Measurements from ENCODE around the gene ROBO1. TPM values are rescaled to one million over a fixed set of nuclear protein-coding genes. Genes with fewer than 3 reads are reported as not detected.

ROBO1 gene
- total RNA-seq, 1 donor from 2014 or later, result 7.1 TPM

- peaks cover 8% of the 10 kb centered on the region for H3K4me1 ChIP-seq
- TF ChIP-seq CTCF (IDR thresholded peaks at IDR 0.05; ENCODE audit: borderline replicate concordance), result no peak
- DNase-seq, result no peak
- no peak overlapping the region for H3K4me3 ChIP-seq
- no peak overlapping the region for H3K27ac ChIP-seq (replicated peaks)
- H3K9me3 ChIP-seq (replicated peaks), result no peaks in the 10 kb centered on the region
- no peaks in the 10 kb centered on the region for H3K27me3 ChIP-seq (ENCODE audit: low read depth)
- intact Hi-C loops (cut with micrococcal nuclease), result no loop called here
- H3K36me3 ChIP-seq, result no peaks in the 10 kb centered on the region
Measured at GRCh38 chr3:78706906-78707523, 1060.8 kb downstream of the ROBO1 start.

GRCh38 chr3:78703944-78704343 is 1063.9 kb downstream of the ROBO1 start:
- Histone ChIP-seq H3K27me3 (ENCODE audit: low read depth) (no peaks in the 10 kb centered on the region), H3K27ac (replicated peaks) (no peak overlapping the region), H3K9me3 (replicated peaks) (no peaks in the 10 kb centered on the region), H3K4me3 (no peak overlapping the region), H3K36me3 (no peaks in the 10 kb centered on the region), H3K4me1 (peaks cover 8% of the 10 kb centered on the region)
- TF ChIP-seq CTCF (IDR thresholded peaks at IDR 0.05; ENCODE audit: borderline replicate concordance), result no peak
- DNase-seq, result no peak
- intact Hi-C loops (cut with micrococcal nuclease), result no loop called here

GRCh38 chr3:78701537-78701936 is 1066.3 kb downstream of the ROBO1 start:
- no peaks in the 10 kb centered on the region for H3K36me3 ChIP-seq
- H3K27me3 ChIP-seq (ENCODE audit: low read depth), result no peaks in the 10 kb centered on the region
- H3K4me3 ChIP-seq, result no peak overlapping the region
- intact Hi-C loops (cut with micrococcal nuclease), result no loop called here
- no peak for TF ChIP-seq CTCF (IDR thresholded peaks at IDR 0.05; ENCODE audit: borderline replicate concordance)
- DNase-seq, result no peak
- H3K9me3 ChIP-seq (replicated peaks), result no peaks in the 10 kb centered on the region
- H3K4me1 ChIP-seq, result peaks cover 21% of the 10 kb centered on the region
- H3K27ac ChIP-seq (replicated peaks), result no peak overlapping the region

GRCh38 chr3:78698431-78698830 is 1069.4 kb downstream of the ROBO1 start:
- intact Hi-C loops (cut with micrococcal nuclease), result no loop called here
- no peak for TF ChIP-seq CTCF (IDR thresholded peaks at IDR 0.05; ENCODE audit: borderline replicate concordance)
- no peak overlapping the region for H3K4me3 ChIP-seq
- peaks cover 14% of the 10 kb centered on the region for H3K4me1 ChIP-seq
- H3K27ac ChIP-seq (replicated peaks), result no peak overlapping the region
- no peaks in the 10 kb centered on the region for H3K27me3 ChIP-seq (ENCODE audit: low read depth)
- no peak for DNase-seq
- H3K36me3 ChIP-seq, result no peaks in the 10 kb centered on the region
- H3K9me3 ChIP-seq (replicated peaks), result no peaks in the 10 kb centered on the region

GRCh38 chr3:78697426-78697825 is 1070.4 kb downstream of the ROBO1 start:
- H3K9me3 ChIP-seq (replicated peaks), result no peaks in the 10 kb centered on the region
- peaks cover 13% of the 10 kb centered on the region for H3K4me1 ChIP-seq
- H3K36me3 ChIP-seq, result no peaks in the 10 kb centered on the region
- H3K27me3 ChIP-seq (ENCODE audit: low read depth), result no peaks in the 10 kb centered on the region
- TF ChIP-seq CTCF (IDR thresholded peaks at IDR 0.05; ENCODE audit: borderline replicate concordance), result no peak
- H3K4me3 ChIP-seq, result no peak overlapping the region
- intact Hi-C loops (cut with micrococcal nuclease), result no loop called here
- no peak for DNase-seq
- H3K27ac ChIP-seq (replicated peaks), result peak overlapping the region; percentile 43

All from left ventricle myocardium inferior (tissue), 1 donor.